Panc1 (cell line): ENCODE measurements around the gene USP10.

Experiments
- CTCF ChIP-seq: fragments of 450-650 bp; IDR thresholded peaks from 2 replicates; pipeline ENCODE4 v1.5.1; 2017; ENCODE audit warnings: mild to moderate bottlenecking
- POLR2AphosphoS5 ChIP-seq: IDR thresholded peaks from 2 replicates; pipeline ENCODE4 v1.6.1; 2012; ENCODE audit warnings: mild to moderate bottlenecking, low read depth, low read length, moderate library complexity
- REST ChIP-seq, 2 experiments: IDR thresholded peaks; 2 replicates each; pipeline ENCODE4 v1.6.1; 2011 to 2012; ENCODE audit warnings: low read depth in 2 of 2, control low read depth in 1 of 2, low read length in 1 of 2, mild to moderate bottlenecking in 1 of 2, moderate library complexity in 1 of 2; ENCODE audit not compliant: insufficient read depth in 1 of 2

DNA sequence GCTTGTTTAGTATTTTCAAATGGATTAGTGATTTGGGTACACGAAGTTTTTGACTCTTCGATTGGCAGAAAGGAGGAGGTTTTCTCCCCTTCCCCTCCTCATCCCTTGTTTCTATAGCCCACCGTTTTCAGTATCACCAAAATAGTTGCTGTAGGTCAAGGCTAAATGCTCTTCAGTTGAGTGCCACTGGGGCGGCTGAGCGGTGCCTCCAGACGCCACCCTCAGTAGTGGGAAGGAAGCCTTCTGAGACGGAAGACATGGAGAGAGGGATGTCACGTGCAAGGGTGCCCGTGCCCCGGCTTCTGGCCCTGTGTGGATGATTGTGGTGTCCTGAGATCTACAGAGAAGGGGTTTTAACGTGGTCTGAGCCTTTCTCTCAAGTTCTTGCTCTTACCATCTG, 80.3 kb downstream of the USP10 start:
- no peak for TF ChIP-seq CTCF
- TF ChIP-seq POLR2AphosphoS5: no peak
- no peak for TF ChIP-seq REST (IDR thresholded peaks at IDR 0.05; ENCODE audit: insufficient read depth in 1 of 2, low read depth in 2 of 2, low read length in 1 of 2)
